OCI-LY1 (cell line): Measurements from ENCODE around the gene CTNNA1.

Experiments used
- CTCF ChIP-seq: fragments of 200-600 bp; sonication (generic), shearing (Covaris generic); IDR thresholded peaks from 2 replicates; pipeline ENCODE4 v1.5.1; 2017; ENCODE audit warnings: mild to moderate bottlenecking, antibody characterized with exemption, low read length, moderate library complexity, mixed read lengths
- EZH2 ChIP-seq: fragments of 200-600 bp; sonication (generic), shearing (Covaris generic); IDR thresholded peaks from 2 replicates; pipeline ENCODE4 v1.8.0; 2017; ENCODE audit warnings: borderline replicate concordance, mixed run types, mild to moderate bottlenecking, antibody characterized with exemption, low read length, moderate library complexity, mixed read lengths

- TF ChIP-seq CTCF: no peak
- no peak for TF ChIP-seq EZH2
Measured at GRCh38 chr5:138875946-138876345, 122.7 kb downstream of the CTNNA1 start.
